ENCODE results near the gene RASA3. TPM values are rescaled to one million over a fixed set of nuclear protein-coding genes. Genes with fewer than 3 reads are reported as not detected.

The RASA3 gene
- total and polyA plus RNA-seq, 2 of the 4 experiments (the other 2 are of a cell fraction), result 21.0 to 31.4 TPM

DNA sequence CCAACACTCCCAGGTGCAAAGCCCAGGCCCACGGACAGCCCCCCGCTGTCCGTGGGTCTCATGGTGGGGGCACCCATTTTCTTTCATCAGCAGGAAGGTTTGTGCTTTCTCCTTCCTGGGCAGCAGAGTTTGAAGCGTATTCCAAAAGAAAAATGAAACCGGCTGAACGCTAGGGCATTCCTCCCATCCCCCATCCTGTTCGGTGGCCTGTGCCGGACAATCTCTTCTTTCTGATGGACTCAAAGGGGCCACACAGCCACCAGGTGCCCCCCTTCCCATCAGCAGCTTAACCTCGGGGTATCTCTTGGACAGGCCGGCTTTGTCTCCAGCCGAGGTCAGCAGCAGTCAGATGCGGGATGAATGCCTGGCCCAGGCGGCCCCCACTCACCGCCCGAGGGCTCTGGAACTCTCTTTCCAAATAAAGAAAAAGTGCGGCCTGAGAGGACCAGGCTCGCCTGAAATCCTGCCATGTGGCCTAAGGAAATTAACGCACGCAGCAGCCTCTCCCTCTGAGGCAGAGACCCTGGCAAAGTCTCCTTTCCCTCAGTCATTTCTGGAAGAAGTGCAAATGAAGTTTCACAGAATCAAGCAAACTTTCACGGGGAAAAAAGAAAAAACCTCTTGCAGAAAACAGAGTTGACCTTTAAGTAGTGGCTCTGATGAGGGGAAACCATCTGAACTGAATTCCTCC, 67.8 kb downstream of the RASA3 start:
- Histone ChIP-seq H3K14ac (replicated peaks; ENCODE audit: low read depth, low read length) (peak overlapping the region; percentile 99), H2BK5ac (ENCODE audit: low read depth, low read length, poor library complexity, severe bottlenecking) (peak overlapping the region; percentile 96), H3K4ac (ENCODE audit: low read depth, low read length) (peak overlapping the region; percentile 100), H3K4me1 (ENCODE audit: control insufficient read depth, insufficient read depth, low read length) (peaks cover 54% of the 10 kb centered on the region), H3K4me3 (ENCODE audit: insufficient read depth, low read depth, low read length) (peak overlapping the region; percentile 15), H4K8ac (ENCODE audit: low read depth in 2 of 2, low read length in 2 of 2) (peak overlapping the region; percentile 87 to 89), H2BK20ac (ENCODE audit: low read depth, low read length) (peak overlapping the region; percentile 71), H2AK9ac (replicated peaks; ENCODE audit: low read depth, low read length, poor library complexity) (peak overlapping the region; percentile 99), H4K5ac (ENCODE audit: low read depth, low read length) (peak overlapping the region; percentile 98), H4K20me1 (ENCODE audit: insufficient read depth, low read length) (peaks cover 20% of the 10 kb centered on the region), H3K4me2 (ENCODE audit: low read depth, low read length) (peak overlapping the region; percentile 77), H3K79me1 (ENCODE audit: low read depth in 1 of 2, low read length in 2 of 2) (peaks cover 12 to 71% of the 10 kb centered on the region in 2 experiments; a peak in 3 of 4 replicates), H3K27me3 (ENCODE audit: control insufficient read depth, insufficient read depth, low read length) (no peaks in the 10 kb centered on the region), H3K27ac (ENCODE audit: insufficient read depth, low read length) (peak overlapping the region; percentile 98), H2AK5ac (ENCODE audit: low read depth, low read length) (peak overlapping the region; percentile 98), H3K18ac (ENCODE audit: low read depth, low read length) (peak overlapping the region; percentile 99), H3K36me3 (ENCODE audit: control insufficient read depth, insufficient read depth, low read length) (peaks cover 12% of the 10 kb centered on the region; the same call in 1 of the 2 replicates), H3K9me1 (ENCODE audit: insufficient read depth, low read length) (peaks cover 21% of the 10 kb centered on the region), H3K9me3 (ENCODE audit: control insufficient read depth, insufficient read depth, low read length) (no peaks in the 10 kb centered on the region), H2BK15ac (ENCODE audit: low read depth, low read length) (peak overlapping the region; percentile 87; the same call in 2 of the 3 replicates), H4K91ac (ENCODE audit: insufficient read depth, low read depth, low read length) (peak overlapping the region; percentile 99), H3K9ac (ENCODE audit: low read depth, low read length) (peak overlapping the region; percentile 85), H3K56ac (ENCODE audit: extremely low read depth, insufficient read depth, low read length) (peak overlapping the region; percentile 97), H2BK120ac (ENCODE audit: low read depth, low read length) (peak overlapping the region; percentile 96), H3K23ac (ENCODE audit: low read depth, low read length) (peak overlapping the region; percentile 96), H2AFZ (replicated peaks; ENCODE audit: low read length, poor library complexity) (peak overlapping the region; percentile 64)
- ChIA-PET CTCF (interaction anchor here (0.8 to 1.3 kb wide), 2 partner anchors 15 to 64 kb away, joined by 3 read pairs; no protein-coding TSS in a partner anchor), POLR2A (ENCODE audit: unreplicated experiment) (interaction anchor here (0.5 to 0.9 kb wide), 2 partner anchors 20 to 26 kb away, joined by 3 read pairs; no protein-coding TSS in a partner anchor)
- 7% methylated on average over 8 of the region's 20 CpGs; no CpG with 5 or more reads in 1 of the 2 experiments for WGBS, 2 experiments (ENCODE audit: extremely low coverage in 2 of 2, insufficient read length in 1 of 2)
- ATAC-seq (ENCODE audit: low read depth) (peak; percentile 6), DNase-seq (peak; percentile 40)
- in situ Hi-C loops (cut with MboI; ENCODE audit: low sequenced_read_pairs), result loop anchor here (5.0 kb wide), 1 partner anchor 68 kb away; the partner anchor contains the start of gene RASA3
- intact Hi-C loops (cut with micrococcal nuclease), result loop anchor here (1.0 kb wide), 2 partner anchors 55 to 67 kb away; no protein-coding TSS in a partner anchor
- dilution Hi-C loops (cut with HindIII; ENCODE audit: low sequenced_read_pairs, unreplicated experiment), result no loop called here
- TSS peak; percentile 52 for BruUV-seq (replicated peaks)
- TF ChIP-seq FOS (IDR thresholded peaks at IDR 0.05; ENCODE audit: low read depth, low read length) (no peak), POLR2A (IDR thresholded peaks at IDR 0.05; ENCODE audit: low read depth, low read length) (peak; percentile 74; the same call in 1 of the 2 replicates), CTCF (conservative IDR thresholded peaks at IDR 0.05; ENCODE audit: low read depth, low read length) (no peak)

All from IMR-90 (cell line).